Hippocampal formation (tissue), 2 donors: ENCODE data around the gene UBE2U.
"Not testable (repeated sequence)": the region's sequence is repeated elsewhere in the genome, so short reads cannot be mapped to it uniquely, and the experiment has no call there.

Experiments
- DNase-seq, 2 donors: peaks; one replicate each; lab custom pipeline; 2025; lab: John Stamatoyannopoulos, UW

Gene UBE2U

DNA sequence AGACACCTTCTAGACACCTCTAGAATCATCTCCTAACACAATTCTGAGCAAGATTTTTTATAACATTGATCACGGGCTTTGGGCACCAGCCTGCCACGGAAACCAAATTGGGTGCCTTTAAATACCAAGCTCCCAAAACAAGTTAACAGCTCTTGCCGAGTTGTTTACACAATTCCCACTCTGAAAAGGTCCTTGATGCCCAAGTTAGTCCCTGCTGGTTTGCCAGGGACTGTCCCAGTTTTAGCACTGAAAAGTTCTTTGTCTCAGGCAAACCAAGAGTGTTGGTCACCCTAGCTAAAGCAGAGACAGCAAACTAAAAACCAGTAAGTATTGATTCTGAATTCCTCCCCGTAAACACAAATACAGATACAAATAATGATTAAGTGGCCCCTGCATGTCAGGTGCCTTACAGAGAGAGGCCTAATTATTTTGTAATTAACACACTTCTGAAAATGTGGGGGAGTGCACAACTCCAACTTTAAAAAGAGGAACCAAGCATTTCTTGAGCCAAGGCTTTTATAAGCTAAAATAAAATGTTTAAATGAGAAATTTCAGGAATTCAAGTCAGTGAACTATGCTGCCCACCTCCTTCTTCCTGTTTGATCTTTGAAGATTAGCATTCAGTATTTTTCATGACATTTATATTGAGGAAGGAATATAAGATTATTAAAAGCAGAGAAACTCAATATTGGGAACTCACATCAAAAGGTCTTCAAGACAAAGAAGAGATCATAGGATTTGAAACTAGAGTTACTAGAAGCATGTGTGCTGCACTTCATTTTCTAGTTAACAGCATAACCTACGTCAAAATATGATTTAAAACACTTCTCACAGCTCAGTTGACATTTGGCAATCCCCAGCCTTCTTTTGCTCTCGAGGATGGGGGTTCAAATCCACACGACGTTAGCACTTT is 9.0 kb upstream of the UBE2U start:
- peak in 1 of 2 donors; percentile 33 for DNase-seq

DNA sequence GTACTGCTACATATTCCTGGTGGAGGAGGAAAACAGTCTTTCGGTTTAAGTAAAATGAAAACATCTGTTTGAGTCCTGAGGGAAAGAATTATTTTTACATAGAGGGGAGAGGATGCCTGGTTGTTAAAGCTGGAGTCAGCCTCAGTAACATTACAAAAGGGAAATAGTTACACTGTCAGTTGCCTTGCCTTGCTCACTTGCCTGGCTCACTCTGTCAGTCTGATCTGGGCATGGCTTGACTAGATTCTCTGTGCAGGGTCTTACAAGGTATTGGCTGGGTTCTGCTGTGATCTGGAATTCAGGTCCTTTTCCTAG is 8.4 kb upstream of the UBE2U start:
- no peak for DNase-seq

DNA sequence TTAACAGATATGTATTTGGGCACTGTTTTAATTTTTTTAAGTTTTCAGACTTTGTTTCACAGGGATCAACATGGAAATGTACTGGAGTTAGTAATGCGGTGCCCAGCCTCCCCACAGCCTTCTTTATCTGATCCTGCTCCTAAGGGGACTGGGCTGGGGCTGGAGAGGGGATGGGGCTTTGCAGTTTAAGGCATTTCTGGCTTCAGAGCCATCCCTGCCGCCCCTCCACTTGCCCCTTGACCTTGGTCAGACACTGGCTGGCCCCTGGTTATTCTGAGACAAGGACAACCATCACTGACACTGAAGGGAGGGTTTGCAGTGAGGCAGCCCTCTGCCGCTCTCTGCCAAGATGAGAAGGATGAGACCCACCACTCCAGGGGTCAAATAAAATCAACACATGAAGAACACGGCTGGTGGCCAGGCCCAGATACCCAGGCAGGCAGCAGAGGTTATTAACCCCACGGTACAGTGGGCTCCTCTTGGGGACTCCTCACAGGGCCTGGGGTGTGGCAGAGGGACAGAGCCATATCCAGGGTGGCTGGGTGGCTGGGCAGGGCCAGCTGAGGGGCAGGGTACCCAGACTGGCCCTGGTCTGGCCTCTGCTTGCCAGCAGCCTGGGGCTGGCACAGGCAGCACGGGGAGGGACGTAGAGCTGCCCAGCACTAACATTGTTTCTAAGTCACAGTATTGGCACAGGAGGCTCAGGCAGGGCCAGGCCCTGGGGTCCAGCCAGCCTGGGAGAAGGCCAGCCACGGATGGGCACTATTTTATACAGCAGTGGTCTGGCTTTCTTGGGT is 7.2 kb upstream of the UBE2U start:
- DNase-seq: peak in 1 of 2 donors; percentile 22

DNA sequence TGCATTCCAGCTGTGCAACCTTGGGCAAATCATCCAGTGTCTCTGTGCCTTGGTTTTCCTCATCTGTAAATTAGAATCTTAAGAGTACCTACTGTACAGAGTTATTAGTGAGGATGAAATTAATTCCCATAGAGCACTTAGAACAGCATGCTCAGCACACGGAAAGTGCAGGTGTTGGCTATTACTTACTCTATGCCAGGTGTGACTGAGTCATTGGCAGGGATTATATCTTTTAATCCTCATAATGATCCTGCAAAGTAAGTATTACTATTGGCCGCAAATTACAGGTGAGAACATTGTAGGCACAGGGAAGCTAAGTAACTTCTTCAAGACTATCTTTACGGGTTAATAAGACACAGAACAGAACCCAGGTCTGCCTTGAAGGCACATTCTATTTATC is 6.3 kb upstream of the UBE2U start:
- DNase-seq: no peak

GRCh38 chr1:64199154-64199553 is 4.3 kb upstream of the UBE2U start:
- no peak for DNase-seq

GRCh38 chr1:64200064-64200463 is 3.4 kb upstream of the UBE2U start:
- no peak for DNase-seq

DNA sequence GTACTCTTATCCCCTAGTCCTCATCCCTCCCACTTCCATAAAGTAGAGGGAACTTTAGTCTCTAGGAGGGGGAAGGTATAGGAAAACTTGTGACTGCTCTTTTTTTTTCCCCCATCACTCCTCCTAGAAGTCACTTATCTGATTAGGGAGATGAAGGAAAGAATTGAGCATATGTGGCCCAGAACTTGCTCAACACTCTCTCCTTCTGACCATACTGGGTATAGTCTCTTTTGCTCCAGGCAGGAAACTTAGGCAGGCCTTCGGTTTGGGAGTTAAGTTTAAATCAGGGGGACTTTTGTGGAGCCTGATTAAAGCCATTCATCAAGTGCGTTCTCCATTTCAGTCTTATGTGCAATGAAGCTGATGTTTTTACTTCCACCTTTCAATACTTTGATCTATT is 5.8 kb downstream of the UBE2U start:
- DNase-seq: no peak

DNA sequence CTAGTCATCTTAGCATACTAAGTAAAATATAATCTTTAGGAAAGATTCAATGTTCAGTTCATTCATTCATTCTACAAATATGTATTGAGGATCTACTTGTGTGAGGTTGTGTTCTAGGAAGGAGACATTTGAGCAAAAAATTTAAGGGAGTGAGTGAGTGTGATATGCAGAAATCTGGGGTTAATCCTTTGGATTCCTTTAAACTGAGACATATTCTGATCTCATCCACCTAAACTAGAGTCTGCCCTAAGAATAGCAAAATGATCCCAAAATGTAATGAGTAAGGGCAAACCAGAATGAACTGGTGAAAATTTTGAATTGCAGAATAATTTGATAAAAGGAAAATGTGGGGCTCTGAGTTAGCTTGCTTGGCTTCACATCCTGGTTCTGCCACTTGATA is 8.6 kb downstream of the UBE2U start:
- DNase-seq: no peak

DNA sequence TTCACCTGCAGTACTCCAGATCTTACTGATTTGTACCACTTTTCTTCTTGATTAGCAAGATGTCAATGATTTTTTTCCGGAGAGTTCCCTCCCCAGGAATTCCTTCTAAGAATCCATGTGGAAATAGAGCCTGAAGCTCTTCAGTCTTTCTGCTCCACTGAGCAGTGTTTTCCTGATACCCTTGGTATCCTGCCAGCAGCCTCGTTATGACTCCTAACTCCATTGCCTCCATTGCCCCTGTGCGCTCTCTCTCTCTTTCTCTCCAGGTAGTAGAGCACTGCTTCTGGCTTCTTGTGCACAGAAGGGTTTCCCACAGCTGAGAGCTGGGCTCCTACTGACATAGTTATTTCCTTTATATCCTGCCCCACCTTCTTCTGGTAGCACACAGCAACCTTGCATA is 12.2 kb downstream of the UBE2U start:
- DNase-seq: no peak

- DNase-seq: no peak
Measured at GRCh38 chr1:64220241-64220640, 16.8 kb downstream of the UBE2U start.

DNA sequence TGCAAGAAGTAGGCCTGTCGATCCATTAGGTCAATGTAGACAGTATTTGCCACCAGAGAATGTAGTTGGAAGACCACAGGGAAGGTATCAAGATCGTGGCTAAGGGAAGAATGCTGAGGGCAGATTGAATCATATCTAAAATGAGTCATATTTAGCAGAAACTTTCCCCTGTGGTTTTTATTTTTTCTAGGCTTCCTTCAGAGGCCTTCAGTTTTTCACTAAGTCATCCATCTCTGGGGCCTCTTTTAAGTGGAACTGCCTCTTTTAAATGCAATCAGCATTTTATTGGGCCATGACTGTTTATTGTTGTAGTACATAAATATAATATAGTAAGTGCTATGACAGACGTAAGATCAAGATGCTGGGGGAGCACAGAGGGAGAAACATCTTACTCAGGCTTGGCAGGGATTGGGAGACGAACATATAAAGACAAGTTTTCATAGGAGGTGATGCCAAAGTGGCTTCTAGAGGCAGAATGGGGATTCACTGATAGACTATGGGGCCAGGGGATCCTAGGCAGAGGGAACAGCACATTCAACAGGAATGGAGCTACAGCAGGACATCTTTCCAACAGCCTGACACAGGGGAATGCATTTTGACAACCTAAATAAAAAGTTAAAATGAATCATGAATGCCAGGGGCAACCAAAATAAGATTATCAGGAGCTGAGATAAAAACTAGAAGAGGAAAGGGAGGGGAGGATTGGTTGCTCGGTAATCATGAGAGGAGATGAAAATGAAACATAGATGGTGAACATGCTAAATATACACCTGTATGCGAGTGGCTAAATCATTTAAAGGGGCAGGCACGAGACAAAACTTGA is 20.1 kb downstream of the UBE2U start:
- no peak for DNase-seq

DNA sequence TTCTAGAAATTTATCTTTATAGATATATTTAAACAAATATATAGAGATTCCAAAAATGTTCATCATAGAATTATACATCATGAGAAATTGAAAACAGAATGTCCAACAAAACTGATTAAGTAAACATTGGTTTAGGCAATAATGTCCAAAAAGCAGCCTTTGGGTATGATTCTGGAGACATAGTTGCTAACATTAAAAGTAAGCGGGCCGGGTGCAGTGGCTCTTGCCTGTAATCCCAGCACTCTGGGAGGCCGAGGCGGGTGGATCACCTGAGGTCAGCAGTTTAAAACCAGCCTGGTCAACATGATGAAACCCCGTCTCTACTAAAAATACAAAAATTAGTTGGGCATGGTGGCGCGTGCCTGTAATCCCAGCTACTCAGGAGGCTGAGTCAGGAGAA is 20.8 kb downstream of the UBE2U start:
- not testable (repeated sequence) for DNase-seq

GRCh38 chr1:64228167-64228957 is 24.9 kb downstream of the UBE2U start:
- no peak for DNase-seq

DNA sequence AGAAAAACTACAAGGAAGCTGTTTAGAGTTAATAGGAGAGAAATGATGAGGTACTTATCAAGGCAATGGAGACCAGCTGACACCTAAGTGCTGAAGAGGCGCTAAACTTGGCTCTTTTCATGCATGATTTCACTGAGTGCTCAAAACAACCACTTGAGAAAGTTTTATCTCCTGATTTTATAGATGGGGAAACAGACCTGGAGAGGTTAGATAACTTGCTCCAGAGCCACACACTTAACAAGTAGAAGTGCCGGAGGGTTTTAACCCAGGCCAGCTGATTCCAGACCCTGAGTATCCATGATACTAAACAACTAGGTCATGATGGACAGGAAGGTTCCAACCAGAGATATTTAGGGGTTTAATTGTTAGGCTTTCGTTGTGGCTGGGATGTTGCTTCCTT is 25.9 kb downstream of the UBE2U start:
- no peak for DNase-seq

- DNase-seq: no peak
Measured at GRCh38 chr1:64231153-64231552, 27.7 kb downstream of the UBE2U start.

DNA sequence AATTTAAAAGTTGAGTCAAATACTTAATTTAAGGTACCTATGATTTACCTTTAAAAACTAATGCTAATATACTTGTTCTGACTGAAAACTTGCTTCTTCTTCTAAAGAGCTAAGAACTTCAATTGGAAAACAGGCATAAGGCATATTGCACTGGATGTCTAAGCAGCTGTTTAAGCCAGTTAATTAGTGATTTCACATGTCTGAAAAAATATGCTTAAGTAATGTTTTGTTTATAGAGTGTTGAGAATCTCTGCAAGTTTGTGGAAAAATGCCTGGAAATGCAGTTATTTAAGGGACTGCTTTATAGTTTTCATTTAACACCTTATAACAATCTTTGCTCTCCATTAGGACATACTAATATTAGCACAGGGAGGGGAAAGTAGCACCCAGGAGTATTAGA is 28.2 kb downstream of the UBE2U start:
- DNase-seq: no peak

DNA sequence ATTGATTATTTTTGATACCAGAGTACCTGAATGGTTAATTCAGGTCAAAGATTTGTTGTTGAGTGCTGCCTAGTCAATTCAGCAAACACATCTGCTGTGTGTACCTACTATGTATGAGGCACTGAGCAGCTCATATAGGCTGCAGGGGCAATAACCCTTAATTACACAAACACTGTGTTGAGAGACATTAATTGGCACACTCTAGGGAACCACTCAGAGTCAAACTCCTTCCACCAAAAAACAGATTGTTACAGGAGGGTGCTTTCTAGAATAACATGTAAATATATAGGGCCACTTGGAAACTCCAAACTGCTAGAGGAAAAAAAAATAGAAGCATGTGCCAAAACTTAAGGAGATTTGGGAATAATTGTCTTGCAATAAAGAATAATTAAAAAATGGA is 31.3 kb downstream of the UBE2U start:
- no peak for DNase-seq

DNA sequence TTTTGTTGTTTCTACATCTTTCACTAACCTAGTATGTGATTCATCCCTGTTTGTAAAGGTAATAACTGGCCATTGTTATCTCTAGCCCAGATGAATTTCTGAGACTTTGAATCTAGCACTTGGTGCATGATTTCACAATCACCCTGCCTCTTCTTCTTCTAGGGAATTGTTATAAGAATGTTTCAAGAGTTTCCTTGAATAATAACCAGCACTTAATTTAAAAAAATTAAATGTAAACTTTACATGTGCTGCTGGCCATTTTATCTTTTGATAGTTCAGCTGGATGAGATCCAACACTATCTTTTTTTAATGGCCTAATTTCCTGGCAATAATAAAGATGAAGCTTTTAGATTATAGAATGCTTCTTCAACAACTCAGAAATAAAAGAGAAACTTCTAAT is 31.8 kb downstream of the UBE2U start:
- no peak for DNase-seq

- DNase-seq: no peak
Measured at GRCh38 chr1:64235910-64236309, 32.5 kb downstream of the UBE2U start.

- no peak for DNase-seq
Measured at GRCh38 chr1:64236541-64236954, 33.1 kb downstream of the UBE2U start.

GRCh38 chr1:64239519-64239918 is 36.1 kb downstream of the UBE2U start:
- not testable (repeated sequence) for DNase-seq

GRCh38 chr1:64240206-64240605 is 36.8 kb downstream of the UBE2U start:
- DNase-seq: no peak
